Transverse colon (tissue), 4 donors: ENCODE data around the gene DPH1.

Experiments
- POLR2A ChIP-seq: fragments of 450-650 bp; IDR thresholded peaks from one replicate; pipeline ENCODE4 v1.6.1; 2016; ENCODE audit warnings: antibody characterized with exemption, mild to moderate bottlenecking, moderate library complexity
- POLR2AphosphoS5 ChIP-seq, 3 donors: sonication (generic); formaldehyde crosslinking; IDR thresholded peaks; one replicate each; pipeline ENCODE4 v1.6.1; 2016; ENCODE audit warnings: antibody characterized with exemption in 3 of 3
- TF ChIP-seq, protein P1 (sequence below), 5 experiments: fragments of 200-600 bp in 3 of 5; fragments of 450-650 bp in 2 of 5; sonication (generic) in 3 of 5; IDR thresholded peaks; 1 replicate in 2 of 5; 2 replicates in 3 of 5; pipeline ENCODE4 v1.5.1; 2016 to 2017; ENCODE audit warnings: antibody characterized with exemption in 5 of 5, inconsistent platforms in 3 of 5, mild to moderate bottlenecking in 2 of 5, moderate library complexity in 1 of 5

DNA sequence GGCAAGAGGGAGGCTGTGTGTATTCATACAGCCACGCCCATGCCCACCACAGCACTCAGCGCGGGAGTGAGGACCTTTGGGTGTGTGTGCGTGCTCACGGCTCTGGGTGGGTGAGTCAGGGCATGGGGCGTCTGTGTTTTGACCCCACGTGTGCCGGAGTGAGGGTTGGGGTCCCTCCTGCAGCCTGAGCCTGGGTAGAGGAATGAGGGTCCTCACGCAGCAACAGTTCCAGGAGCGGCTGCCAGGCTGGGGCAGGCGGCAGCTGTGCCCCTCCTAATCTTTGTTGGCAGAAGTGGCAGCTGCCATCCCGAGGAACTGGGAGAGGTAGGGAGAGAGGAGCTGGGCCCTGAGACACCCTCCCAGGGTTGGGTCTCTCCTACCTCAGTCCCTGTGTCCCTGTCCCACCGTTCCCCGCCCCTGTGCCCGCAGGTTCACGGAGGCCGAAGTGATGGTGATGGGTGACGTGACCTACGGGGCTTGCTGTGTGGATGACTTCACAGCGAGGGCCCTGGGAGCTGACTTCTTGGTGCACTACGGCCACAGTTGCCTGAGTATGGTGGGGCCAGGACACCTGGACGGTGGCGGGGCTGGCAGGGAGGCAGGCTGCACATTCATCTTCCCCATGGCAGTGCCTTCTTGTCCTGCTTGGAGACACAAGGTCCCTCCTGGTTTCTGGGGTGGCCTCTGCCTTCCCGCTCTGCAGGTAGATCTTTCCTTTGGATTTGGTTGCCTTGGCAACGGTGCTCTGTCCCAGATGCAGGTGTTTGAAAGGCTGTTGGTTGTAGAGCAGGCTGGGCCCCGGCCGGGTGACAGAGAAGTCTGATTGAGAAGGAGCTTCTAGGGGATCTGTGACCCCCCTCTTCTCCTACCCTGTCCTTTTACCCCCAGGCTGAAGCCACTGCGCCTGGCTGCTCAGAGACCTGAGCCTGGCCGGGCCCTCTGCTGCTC lies 5.9 kb downstream of the DPH1 start:
- TF ChIP-seq, protein P1, sequence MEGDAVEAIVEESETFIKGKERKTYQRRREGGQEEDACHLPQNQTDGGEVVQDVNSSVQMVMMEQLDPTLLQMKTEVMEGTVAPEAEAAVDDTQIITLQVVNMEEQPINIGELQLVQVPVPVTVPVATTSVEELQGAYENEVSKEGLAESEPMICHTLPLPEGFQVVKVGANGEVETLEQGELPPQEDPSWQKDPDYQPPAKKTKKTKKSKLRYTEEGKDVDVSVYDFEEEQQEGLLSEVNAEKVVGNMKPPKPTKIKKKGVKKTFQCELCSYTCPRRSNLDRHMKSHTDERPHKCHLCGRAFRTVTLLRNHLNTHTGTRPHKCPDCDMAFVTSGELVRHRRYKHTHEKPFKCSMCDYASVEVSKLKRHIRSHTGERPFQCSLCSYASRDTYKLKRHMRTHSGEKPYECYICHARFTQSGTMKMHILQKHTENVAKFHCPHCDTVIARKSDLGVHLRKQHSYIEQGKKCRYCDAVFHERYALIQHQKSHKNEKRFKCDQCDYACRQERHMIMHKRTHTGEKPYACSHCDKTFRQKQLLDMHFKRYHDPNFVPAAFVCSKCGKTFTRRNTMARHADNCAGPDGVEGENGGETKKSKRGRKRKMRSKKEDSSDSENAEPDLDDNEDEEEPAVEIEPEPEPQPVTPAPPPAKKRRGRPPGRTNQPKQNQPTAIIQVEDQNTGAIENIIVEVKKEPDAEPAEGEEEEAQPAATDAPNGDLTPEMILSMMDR (IDR thresholded peaks at IDR 0.05), result no peak
- TF ChIP-seq POLR2A (no peak), POLR2AphosphoS5 (IDR thresholded peaks at IDR 0.05) (no peak)
